Measurements from ENCODE around the gene ABTB2.

ABTB2 gene

DNA sequence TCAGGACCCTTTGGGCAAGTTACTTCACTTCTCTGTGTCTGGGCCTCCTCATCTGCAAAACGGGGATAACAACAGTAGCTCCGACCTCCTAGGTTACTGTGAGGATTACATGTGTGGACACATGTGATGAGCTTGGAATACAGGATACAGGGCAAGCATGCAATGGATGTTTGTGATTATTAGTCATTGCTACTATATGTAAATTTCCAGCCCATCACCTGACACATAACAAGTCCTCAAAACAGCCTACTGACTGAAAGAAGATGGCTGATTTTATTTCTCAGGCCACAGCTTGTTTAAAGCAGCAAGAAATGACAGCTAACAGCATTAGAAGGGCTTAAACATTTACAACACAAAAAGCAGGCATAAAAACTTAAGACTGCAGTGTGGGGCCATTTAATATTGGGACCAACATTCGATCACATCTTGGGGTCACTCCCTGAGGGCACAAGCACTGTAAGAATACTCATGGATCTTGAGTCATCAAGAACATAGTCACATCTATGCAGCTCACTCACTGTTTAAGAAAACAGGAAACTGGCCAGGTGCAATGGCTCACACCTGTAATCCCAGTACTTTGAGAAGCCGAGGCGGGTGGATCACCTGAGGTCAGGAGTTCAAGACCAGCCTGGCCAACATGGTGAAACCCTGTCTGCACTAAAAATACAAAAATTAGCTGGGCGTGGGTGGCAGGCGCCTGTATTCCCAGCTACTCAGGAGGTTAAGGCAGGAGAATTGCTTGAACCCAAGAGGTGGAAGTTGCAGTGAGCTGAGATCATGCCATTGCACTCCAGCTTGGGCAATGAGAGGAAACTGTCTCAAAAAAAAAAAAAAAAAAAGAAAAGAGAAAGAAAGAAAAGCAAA is 49.5 kb downstream of the ABTB2 start:
- ATAC-seq = no peak; the same call in 2 of the 3 replicates
- TF ChIP-seq ZNF8 (CRISPR knock-in tag; IDR thresholded peaks at IDR 0.05) = no peak
- TF ChIP-seq, protein P1, sequence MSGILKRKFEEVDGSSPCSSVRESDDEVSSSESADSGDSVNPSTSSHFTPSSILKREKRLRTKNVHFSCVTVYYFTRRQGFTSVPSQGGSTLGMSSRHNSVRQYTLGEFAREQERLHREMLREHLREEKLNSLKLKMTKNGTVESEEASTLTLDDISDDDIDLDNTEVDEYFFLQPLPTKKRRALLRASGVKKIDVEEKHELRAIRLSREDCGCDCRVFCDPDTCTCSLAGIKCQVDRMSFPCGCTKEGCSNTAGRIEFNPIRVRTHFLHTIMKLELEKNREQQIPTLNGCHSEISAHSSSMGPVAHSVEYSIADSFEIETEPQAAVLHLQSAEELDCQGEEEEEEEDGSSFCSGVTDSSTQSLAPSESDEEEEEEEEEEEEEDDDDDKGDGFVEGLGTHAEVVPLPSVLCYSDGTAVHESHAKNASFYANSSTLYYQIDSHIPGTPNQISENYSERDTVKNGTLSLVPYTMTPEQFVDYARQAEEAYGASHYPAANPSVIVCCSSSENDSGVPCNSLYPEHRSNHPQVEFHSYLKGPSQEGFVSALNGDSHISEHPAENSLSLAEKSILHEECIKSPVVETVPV (CRISPR knock-in tag; IDR thresholded peaks at IDR 0.05) = no peak
- no peak for TF ChIP-seq ZFP3 (CRISPR knock-in tag; IDR thresholded peaks at IDR 0.05)
- TF ChIP-seq ZNF70 (CRISPR knock-in tag; IDR thresholded peaks at IDR 0.05) = no peak
- no peak for TF ChIP-seq TOX (CRISPR knock-in tag; IDR thresholded peaks at IDR 0.05; ENCODE audit: borderline replicate concordance)
- TF ChIP-seq SNAI2 (CRISPR knock-in tag; IDR thresholded peaks at IDR 0.05) = no peak
- no peak for TF ChIP-seq CSDC2 (CRISPR knock-in tag; IDR thresholded peaks at IDR 0.05)
- TF ChIP-seq RARB (CRISPR knock-in tag; IDR thresholded peaks at IDR 0.05) = no peak
- TF ChIP-seq PPARA (CRISPR knock-in tag; IDR thresholded peaks at IDR 0.05; ENCODE audit: borderline replicate concordance) = no peak

DNA sequence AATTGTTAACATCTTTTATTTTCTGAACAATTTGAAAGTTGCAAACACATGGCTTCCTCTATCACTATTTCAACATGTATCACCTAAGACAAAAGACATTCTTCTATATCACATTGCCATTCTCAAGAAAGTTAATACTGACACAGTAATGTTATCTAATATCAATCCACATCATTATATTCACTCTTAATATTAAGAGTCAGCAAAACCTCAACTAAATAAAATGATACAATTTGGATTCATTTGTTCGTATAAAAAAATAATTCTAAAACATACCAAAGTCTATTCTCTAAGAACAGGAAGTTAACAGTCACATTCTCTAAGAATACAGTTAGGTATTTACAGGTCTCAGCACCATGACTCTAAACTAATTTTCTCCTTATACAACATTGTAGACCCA is 52.0 kb downstream of the ABTB2 start:
- TF ChIP-seq CSDC2 (CRISPR knock-in tag; IDR thresholded peaks at IDR 0.05) (no peak), ARNTL (CRISPR knock-in tag; IDR thresholded peaks at IDR 0.05; ENCODE audit: borderline replicate concordance, low read depth) (no peak), RARB (CRISPR knock-in tag; IDR thresholded peaks at IDR 0.05) (no peak), SNAI2 (CRISPR knock-in tag; IDR thresholded peaks at IDR 0.05) (no peak), TOX (CRISPR knock-in tag; IDR thresholded peaks at IDR 0.05; ENCODE audit: borderline replicate concordance) (no peak), PPARA (CRISPR knock-in tag; IDR thresholded peaks at IDR 0.05; ENCODE audit: borderline replicate concordance) (no peak), ISL1 (CRISPR knock-in tag; IDR thresholded peaks at IDR 0.05) (no peak), ESRRG (CRISPR knock-in tag; IDR thresholded peaks at IDR 0.05) (no peak), ZC3H10 (CRISPR knock-in tag; IDR thresholded peaks at IDR 0.05) (no peak), ZNF70 (CRISPR knock-in tag; IDR thresholded peaks at IDR 0.05) (no peak), TCF4 (CRISPR knock-in tag; IDR thresholded peaks at IDR 0.05; ENCODE audit: borderline replicate concordance) (no peak), OSR1 (CRISPR knock-in tag; IDR thresholded peaks at IDR 0.05) (no peak), ZNF8 (CRISPR knock-in tag; IDR thresholded peaks at IDR 0.05) (no peak), ZFP3 (CRISPR knock-in tag; IDR thresholded peaks at IDR 0.05) (no peak), GLIS3 (CRISPR knock-in tag; IDR thresholded peaks at IDR 0.05) (no peak)
- TF ChIP-seq, protein P2, sequence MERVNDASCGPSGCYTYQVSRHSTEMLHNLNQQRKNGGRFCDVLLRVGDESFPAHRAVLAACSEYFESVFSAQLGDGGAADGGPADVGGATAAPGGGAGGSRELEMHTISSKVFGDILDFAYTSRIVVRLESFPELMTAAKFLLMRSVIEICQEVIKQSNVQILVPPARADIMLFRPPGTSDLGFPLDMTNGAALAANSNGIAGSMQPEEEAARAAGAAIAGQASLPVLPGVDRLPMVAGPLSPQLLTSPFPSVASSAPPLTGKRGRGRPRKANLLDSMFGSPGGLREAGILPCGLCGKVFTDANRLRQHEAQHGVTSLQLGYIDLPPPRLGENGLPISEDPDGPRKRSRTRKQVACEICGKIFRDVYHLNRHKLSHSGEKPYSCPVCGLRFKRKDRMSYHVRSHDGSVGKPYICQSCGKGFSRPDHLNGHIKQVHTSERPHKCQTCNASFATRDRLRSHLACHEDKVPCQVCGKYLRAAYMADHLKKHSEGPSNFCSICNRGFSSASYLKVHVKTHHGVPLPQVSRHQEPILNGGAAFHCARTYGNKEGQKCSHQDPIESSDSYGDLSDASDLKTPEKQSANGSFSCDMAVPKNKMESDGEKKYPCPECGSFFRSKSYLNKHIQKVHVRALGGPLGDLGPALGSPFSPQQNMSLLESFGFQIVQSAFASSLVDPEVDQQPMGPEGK (CRISPR knock-in tag; IDR thresholded peaks at IDR 0.05; ENCODE audit: borderline replicate concordance) = no peak
- TF ChIP-seq, protein P1 (CRISPR knock-in tag; IDR thresholded peaks at IDR 0.05) = no peak
- TF ChIP-seq, protein P3, sequence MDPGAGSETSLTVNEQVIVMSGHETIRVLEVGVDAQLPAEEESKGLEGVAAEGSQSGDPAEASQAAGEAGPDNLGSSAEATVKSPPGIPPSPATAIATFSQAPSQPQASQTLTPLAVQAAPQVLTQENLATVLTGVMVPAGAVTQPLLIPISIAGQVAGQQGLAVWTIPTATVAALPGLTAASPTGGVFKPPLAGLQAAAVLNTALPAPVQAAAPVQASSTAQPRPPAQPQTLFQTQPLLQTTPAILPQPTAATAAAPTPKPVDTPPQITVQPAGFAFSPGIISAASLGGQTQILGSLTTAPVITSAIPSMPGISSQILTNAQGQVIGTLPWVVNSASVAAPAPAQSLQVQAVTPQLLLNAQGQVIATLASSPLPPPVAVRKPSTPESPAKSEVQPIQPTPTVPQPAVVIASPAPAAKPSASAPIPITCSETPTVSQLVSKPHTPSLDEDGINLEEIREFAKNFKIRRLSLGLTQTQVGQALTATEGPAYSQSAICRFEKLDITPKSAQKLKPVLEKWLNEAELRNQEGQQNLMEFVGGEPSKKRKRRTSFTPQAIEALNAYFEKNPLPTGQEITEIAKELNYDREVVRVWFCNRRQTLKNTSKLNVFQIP (CRISPR knock-in tag; IDR thresholded peaks at IDR 0.05; ENCODE audit: borderline replicate concordance, low read depth) = no peak
- TF ChIP-seq, protein P4, sequence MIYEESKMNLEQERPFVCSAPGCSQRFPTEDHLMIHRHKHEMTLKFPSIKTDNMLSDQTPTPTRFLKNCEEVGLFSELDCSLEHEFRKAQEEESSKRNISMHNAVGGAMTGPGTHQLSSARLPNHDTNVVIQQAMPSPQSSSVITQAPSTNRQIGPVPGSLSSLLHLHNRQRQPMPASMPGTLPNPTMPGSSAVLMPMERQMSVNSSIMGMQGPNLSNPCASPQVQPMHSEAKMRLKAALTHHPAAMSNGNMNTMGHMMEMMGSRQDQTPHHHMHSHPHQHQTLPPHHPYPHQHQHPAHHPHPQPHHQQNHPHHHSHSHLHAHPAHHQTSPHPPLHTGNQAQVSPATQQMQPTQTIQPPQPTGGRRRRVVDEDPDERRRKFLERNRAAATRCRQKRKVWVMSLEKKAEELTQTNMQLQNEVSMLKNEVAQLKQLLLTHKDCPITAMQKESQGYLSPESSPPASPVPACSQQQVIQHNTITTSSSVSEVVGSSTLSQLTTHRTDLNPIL (CRISPR knock-in tag; IDR thresholded peaks at IDR 0.05; ENCODE audit: low read depth) = no peak
- TF ChIP-seq, protein P5, sequence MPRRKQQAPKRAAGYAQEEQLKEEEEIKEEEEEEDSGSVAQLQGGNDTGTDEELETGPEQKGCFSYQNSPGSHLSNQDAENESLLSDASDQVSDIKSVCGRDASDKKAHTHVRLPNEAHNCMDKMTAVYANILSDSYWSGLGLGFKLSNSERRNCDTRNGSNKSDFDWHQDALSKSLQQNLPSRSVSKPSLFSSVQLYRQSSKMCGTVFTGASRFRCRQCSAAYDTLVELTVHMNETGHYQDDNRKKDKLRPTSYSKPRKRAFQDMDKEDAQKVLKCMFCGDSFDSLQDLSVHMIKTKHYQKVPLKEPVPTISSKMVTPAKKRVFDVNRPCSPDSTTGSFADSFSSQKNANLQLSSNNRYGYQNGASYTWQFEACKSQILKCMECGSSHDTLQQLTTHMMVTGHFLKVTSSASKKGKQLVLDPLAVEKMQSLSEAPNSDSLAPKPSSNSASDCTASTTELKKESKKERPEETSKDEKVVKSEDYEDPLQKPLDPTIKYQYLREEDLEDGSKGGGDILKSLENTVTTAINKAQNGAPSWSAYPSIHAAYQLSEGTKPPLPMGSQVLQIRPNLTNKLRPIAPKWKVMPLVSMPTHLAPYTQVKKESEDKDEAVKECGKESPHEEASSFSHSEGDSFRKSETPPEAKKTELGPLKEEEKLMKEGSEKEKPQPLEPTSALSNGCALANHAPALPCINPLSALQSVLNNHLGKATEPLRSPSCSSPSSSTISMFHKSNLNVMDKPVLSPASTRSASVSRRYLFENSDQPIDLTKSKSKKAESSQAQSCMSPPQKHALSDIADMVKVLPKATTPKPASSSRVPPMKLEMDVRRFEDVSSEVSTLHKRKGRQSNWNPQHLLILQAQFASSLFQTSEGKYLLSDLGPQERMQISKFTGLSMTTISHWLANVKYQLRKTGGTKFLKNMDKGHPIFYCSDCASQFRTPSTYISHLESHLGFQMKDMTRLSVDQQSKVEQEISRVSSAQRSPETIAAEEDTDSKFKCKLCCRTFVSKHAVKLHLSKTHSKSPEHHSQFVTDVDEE (CRISPR knock-in tag; IDR thresholded peaks at IDR 0.05) = no peak
- ATAC-seq = no peak

Data from SK-N-SH treated with all-trans-retinoic acid at 6 μM for 48 hours (cell line).